GM21529 (cell line): ENCODE data around the gene POLA2.
A peak's percentile ranks its signal among the peaks of the same experiment; 100 is the strongest.

Experiments used
- ATAC-seq: cut with Tn5 transposase; IDR thresholded peaks from one replicate; pipeline ENCODE4 v1.9.1; 2021; ENCODE audit not compliant: unreplicated experiment

The POLA2 gene

DNA sequence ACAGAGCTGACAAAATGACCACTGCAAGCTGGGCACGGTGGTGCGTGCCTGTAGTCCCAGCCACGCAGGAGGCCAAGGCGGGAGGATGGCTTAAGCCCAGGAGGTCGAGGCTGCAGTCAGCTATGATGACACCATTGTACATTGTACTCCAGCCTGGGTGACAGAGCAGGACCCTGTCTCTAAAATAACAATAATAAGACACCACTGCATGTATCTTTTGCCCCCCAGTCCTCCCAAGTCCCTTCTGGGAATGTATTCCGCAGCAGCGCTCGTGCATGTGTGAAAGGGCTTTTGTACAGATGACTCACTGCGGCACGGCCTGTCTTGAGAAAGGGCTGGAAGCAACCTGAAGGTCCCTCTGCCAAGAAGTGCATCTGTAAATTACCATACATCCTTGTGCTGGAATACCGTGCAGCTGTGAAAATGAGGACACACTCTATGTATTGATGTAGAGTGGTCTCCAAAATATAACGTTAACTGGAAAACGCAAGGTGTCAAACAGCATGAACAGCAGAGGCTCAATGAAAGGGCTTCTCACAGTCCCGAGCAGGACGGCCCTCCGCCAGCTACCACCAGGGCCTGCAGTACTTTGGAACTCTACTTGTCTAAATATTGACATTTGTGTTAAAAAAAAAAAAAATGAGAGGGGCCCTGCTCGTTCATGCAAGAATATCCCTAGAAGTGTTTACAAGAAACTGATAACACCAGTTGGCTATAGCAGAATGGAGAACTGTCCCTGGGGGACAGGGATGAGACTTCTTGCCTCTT is 43.9 kb downstream of the POLA2 start:
- ATAC-seq: no peak

GRCh38 chr11:65307298-65308229 is 45.8 kb downstream of the POLA2 start:
- no peak for ATAC-seq

- no peak for ATAC-seq
These were observed 46.6 kb downstream of the POLA2 start for GRCh38 chr11:65308281-65308891.

GRCh38 chr11:65309006-65309405 is 47.2 kb downstream of the POLA2 start:
- no peak for ATAC-seq

GRCh38 chr11:65310215-65310614 is 48.5 kb downstream of the POLA2 start:
- ATAC-seq: no peak

DNA sequence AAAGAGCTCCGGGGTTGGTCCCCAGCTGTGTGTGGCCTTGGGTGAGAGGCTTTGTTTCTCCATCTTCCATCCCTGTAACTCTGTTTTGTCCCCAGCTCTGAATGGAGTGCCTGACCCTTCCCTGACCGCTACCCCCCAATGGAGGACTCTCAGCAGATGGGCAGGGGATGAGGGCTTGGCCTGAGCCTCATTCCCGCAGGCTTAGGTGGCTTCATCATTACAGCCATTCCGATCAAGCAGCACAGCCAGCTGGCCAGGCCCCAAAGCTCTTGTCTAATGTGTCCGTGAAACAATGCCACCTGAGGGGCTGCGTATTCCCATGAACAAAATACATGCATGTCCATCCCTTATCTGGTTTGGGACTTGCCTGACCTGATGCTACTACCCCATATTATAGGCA is 49.0 kb downstream of the POLA2 start:
- ATAC-seq: no peak

DNA sequence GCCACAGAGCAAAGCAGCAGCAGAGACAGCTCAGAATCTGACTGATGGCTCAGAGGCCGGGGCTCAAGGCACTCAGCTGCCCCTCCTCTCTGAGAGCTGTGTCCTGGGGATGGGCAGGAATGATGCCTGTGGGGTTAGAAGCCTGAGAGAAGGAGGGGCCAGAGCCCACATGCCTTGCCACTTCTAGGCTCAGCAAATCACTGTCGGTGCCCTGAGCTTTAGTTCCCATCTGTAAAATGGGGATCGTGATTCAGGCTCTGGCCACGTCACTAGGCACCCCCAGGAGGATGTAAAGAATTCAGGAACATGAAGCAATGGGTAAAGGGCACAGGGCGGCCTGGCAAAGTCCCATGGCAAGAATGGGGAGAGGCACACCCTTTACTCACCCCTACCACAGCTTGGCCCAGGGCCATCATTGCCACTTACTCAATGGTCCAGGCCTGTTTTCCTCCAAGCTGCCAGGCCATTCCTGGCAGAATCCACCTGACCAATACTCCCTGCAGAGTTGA is 49.5 kb downstream of the POLA2 start:
- ATAC-seq: no peak

GRCh38 chr11:65314501-65315203 is 52.9 kb downstream of the POLA2 start, which contains the start of gene CDC42EP2:
Gene CDC42EP2 (plus strand): TSS chr11:65314866. CDS start chr11:65320899, 6,033 bp downstream.
- ATAC-seq: peak; percentile 79

GRCh38 chr11:65315204-65315865 is 53.6 kb downstream of the POLA2 start:
- no peak for ATAC-seq

DNA sequence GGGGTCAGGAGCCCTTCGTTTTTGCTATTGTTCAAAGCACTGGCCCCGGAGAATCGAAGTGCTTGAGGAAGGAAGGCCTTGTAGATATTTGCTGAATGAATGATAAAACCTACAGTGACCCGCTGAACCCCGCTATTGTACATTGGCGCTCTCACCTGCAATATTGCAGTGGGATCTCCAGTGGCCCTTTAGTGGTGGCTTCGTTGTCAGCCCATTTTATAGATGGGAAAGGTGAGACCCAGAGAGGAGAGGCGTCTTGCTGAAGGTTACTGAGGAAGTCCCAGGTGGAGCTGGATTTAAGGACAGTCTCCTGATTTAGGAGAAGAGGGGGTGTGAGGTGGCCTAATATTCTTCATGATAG is 54.1 kb downstream of the POLA2 start:
- no peak for ATAC-seq

GRCh38 chr11:65316227-65317024 is 54.7 kb downstream of the POLA2 start:
- ATAC-seq: no peak

GRCh38 chr11:65317025-65317786 is 55.4 kb downstream of the POLA2 start:
- no peak for ATAC-seq

DNA sequence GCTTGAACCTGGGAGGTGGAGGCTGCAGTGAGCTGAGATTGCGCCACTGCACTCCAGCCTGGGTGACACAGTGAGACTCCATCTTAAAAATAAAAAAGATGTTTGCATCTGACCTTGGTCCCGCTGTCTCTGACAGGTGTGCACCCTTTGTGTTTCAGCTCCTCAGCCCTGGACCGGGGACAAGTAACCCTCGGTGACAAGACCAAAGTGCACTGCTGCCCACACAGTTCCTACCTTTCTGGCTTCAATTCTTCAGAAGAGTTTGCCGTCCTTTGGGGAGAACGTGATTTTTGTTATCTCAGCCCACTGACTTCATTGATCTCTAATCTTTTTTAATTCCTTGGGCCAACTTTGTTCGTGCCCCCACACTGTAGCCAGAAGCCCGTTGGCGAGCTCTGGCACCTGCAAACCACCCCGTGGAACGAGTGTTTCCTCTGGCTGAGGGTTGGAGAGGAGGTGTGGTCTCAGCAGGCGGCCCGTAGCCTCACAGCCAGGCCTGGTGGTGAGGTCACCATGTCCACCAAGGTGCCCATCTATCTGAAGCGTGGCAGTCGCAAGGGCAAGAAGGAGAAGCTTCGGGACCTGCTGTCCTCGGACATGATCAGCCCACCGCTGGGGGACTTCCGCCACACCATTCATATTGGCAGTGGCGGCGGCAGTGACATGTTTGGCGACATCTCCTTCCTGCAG is 58.8 kb downstream of the POLA2 start:
- ATAC-seq: no peak

DNA sequence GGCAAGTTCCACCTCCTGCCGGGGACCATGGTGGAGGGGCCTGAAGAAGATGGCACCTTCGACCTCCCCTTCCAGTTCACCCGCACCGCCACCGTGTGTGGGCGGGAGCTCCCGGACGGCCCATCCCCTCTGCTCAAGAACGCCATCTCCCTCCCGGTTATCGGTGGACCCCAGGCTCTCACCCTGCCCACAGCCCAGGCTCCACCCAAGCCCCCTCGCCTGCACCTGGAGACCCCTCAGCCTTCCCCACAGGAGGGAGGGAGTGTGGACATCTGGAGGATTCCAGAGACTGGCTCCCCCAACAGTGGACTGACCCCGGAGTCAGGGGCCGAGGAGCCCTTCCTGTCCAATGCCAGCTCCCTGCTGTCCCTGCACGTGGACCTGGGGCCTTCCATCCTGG is 59.3 kb downstream of the POLA2 start:
- no peak for ATAC-seq

DNA sequence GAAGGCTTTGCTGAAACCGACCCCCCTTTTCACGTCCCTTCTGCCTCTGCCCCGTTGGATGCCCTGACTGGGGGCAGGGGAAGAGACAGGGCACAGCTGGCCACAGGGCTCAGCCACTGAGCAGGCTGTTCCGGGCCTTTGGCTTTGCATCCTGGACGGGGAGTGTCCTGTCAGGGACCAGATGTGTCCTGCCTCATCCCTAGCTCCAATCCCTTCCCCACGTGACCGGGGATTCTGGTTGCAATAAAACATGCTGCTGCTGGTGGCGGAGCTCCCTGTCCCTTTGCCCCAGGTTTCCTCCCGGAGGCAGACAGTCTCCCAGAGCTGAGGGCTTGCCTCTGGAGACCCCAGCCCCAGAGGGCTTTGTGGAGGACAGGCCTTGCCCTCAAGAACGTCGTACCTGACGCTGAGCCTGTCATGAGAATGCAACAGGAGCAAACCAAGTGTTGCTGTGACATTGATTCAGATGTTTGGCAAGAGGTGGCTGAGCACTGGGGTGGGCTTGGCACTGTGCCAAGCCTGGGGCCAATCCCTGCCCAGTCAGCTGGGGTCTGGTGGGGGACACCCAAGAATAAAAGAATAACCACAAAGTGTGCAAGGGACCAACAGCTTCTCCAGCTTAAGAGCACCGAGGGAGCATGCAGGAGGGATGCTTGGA is 60.2 kb downstream of the POLA2 start:
- no peak for ATAC-seq

- no peak for ATAC-seq
These were observed 62.1 kb downstream of the POLA2 start for GRCh38 chr11:65323813-65324212.

- no peak for ATAC-seq
These were observed 63.7 kb downstream of the POLA2 start for GRCh38 chr11:65325435-65325834.

GRCh38 chr11:65327021-65327420 is 65.3 kb downstream of the POLA2 start:
- no peak for ATAC-seq
